ENCODE measurements around the gene CMIP.
A peak's percentile ranks its signal among the peaks of the same experiment; 100 is the strongest.

Gene CMIP

GRCh38 chr16:81554979-81555378, 110.4 kb downstream of the CMIP start:
- no peak for DNase-seq

DNA sequence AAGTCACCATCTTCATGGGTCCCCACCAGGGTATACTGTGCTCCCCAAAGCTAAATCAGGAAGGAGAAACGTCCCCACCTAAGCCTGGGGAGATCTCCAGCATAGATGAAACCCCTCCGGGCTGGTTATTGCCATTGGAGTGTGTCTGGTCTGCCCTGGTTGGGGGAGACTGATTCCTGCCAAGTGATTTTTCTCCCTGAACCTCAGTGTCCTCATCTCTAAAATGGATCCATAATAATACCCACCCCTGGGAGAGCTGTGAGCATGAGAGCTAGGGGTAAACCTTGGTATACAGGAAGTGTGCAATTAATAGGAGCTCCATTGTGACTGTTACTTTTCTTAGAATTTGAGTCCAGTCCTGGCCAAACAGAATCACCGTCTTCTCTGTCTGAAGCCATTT, 111.1 kb downstream of the CMIP start:
- DNase-seq = no peak

- DNase-seq = no peak
These were observed 112.2 kb downstream of the CMIP start for GRCh38 chr16:81556715-81557284.

- no peak for DNase-seq
These were observed 113.5 kb downstream of the CMIP start for GRCh38 chr16:81558077-81558443.

DNA sequence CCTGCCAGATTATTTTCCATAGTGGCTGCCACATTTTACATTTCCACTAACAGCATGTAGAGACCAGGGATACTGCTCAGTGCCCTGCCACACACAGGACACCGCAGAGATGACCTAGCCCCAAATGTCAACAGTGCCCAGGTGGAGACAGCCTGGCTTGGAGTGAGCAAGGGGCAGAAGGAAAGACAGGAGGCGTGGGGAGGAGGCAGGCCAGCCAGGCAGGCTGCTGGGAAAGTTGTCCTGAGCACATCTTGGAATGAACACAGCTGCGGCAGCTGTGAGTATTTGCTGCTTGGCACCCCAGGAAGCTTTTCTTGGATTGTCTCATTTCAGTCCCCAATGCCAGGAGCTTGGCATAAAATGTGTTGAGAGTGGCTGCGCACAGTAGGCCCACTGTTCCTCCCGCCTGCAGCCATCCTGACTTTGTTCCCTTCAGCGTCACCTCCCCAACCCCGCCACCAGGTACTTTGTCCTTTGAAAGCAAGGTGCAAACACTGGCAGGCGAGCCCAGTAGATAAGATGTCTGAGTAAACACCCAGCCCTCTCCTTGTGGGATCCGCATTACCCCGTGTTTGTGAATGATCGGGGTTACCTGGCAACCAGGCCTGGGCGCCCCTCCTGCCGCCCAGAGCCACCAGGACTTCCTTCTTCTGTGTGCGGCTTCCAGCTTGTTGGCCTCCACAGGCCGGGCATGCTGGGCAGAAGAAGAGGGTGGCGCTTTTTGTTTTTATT, 114.0 kb downstream of the CMIP start:
- DNase-seq = peak; percentile 47

- DNase-seq = no peak
These were observed 116.5 kb downstream of the CMIP start for GRCh38 chr16:81560979-81561657.

GRCh38 chr16:81562174-81562849, 117.7 kb downstream of the CMIP start:
- no peak for DNase-seq

DNA sequence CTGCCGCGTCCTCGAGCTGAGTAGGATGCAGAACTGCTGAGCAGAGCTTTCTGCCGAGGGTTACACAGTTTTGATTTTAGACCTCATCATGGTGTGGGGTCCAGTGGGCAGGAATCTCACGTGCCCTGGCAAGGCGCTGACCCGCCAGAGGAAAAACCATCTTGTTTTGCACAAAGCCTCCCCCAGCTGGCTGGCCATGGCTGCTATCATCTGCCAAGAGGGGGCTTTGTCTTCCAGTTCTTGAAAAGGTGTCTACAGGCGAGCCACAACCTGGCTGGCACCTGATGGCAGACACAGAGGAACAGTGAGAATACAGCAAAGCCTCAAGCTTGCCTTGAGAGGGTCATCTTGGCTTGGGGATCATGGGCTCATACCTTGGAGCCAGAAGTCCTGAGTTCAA, 118.3 kb downstream of the CMIP start:
- no peak for DNase-seq

DNA sequence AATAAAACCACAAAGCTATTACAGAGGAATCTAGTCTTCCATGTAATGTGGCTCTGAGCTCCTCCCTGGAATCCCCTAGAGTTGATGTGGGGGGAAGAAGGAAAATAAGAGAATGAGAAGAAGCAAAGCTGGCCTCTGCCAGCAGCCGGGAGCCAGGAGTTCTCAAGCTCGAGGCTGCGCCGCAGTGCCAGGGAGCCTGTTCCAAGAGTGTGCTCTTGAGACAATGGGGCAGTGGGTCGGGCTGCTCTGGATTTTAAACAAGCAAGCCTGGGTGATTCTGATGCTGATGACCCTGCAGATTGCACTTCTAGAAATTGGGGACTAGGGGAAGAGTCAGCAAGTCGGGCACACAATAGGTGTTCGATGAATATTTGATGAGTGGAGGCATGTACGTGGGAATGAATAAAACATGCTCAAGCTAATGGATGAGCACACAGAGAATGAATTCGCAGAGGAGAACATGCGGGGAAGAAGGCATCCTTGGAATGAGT, 119.9 kb downstream of the CMIP start:
- DNase-seq = no peak

GRCh38 chr16:81565321-81566028, 120.9 kb downstream of the CMIP start:
- no peak for DNase-seq

- DNase-seq = no peak
These were observed 121.7 kb downstream of the CMIP start for GRCh38 chr16:81566086-81567007.

DNA sequence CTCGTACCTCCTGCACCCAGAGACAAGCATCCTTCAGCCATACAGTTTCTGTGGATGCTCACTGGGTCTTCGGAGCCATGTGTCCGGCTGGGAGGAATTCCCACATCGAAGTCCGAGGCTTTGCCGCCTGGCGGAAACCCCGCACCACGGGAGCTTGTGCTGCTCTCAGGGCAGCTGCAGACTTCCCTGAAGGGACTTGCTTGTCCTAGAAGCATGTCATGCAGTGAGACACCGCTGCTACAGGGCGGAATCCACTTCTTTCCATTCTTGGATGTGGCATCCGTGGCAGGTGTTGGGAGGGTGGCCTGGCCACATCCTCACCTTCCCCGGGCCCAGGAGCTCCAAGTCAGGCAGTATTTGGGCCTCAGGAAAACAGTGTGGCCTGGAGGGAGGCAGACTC, 122.5 kb downstream of the CMIP start:
- DNase-seq = no peak

DNA sequence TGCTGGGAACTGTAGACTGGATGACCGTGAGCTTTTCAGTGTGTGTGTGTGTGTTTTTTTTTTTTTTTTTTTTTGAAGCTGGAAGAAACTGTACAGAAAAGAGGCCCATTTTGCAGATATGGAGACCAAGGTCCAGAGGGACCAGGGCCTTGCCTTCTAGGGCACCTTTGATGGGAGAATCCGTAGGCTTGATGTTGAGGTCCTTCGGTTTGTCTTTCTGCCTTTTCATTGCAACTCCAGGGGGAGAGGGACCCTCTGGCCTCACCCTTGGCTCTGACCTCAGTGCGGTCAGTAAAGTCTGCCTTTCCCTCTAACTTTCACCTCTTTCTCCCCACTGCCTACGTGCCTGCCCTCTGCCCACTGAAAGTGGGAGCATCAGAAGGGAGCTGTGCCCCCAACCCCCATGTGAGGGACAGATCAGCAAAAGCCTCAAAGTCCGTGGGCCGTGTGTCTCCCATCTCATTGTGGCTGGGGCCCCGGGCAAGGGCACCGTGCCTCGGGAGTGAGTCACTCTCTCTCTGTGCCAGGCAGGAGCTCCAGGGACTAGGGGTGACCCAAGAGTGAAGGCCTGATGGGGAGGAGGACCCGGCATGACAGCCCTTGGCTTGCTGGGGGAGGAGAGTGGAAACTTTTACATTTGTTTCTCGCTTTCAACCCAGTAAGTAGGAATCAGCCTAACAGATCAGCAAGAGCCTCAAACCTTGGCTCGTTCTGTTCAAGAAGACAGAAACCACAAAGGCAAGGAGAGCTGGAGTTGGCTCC, 123.6 kb downstream of the CMIP start:
- no peak for DNase-seq

GRCh38 chr16:81568749-81569087, 124.1 kb downstream of the CMIP start:
- DNase-seq = no peak

GRCh38 chr16:81569361-81570034, 124.9 kb downstream of the CMIP start:
- no peak for DNase-seq

- no peak for DNase-seq
These were observed 125.7 kb downstream of the CMIP start for GRCh38 chr16:81570151-81570846.

DNA sequence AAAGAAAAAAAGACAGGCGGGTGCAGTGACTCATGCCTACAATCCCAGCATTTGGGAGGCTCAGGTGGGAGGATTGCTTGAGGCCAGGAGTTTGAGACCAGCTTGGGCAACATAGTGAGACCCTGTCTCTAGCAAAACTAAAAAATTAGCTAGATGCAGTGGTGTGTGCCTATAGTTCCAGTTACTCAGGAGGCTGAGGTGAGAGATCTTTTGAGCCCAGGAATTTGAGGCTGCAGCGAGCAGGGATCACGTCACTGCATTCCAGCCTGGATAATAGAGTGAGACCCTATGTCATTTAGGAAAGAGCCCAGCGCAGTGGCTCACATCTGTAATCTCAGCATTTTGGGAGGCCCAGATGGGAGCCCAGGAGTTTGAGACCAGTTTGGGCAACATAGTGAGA, 126.6 kb downstream of the CMIP start:
- no peak for DNase-seq

DNA sequence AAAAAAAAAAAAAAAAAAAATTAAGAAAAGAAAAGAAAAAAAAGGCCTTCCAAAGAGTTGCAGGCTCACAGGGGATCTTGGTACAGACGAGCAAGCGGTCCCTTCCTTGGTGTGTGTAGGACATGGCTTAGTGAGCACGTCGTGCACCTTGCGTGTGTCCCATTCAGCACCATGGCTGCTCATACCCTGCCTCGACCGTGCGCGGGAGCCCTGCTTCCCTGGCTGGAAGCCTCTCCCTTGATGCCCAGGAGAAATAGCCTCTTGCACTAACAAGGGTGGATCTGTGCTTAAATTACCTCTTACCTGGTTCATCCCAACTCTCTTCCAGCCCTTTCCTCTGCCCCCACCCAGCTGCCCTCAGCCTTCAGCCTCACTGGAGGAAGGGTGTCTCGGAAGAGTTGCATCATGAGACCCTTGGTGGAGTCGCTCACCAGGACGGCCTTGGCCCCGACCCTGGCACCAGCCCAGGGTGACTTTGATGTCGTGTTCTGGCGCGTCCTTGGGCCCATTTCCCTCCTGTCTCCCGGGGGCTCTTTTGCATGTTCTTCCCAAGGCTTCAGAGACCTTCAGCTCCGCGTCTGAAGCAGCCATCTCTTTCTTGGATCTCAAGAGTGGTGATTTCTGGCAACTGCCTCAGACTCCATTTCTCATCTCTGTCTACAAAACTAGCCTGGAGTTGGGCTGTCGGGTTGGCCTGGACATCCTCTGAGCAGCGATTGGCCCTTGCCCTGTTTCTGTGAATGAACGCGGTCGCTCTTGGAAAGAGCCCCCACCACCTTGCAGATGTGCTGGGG, 127.2 kb downstream of the CMIP start:
- no peak for DNase-seq
